HepG2 (cell line): Measurements from ENCODE around the gene CD248. TPM values are rescaled to one million over a fixed set of nuclear protein-coding genes. Genes with fewer than 3 reads are reported as not detected.
A peak's percentile ranks its signal among the peaks of the same experiment; 100 is the strongest.

ENCODE experiments used
- ATAC-seq: fragments of 200-7000 bp; cut with Tn5 transposase; 3 replicates; pipeline ENCODE4 v1.9.1; 2020; ENCODE audit warnings: mild to moderate bottlenecking, moderate library complexity
- BruUV-seq: library from RNA; stranded (reverse); fragments of 400-500 nt; replicated peaks from 2 replicates; lab custom pipeline; 2021; lab: Mats Ljungman, UMichigan
- CTCF ChIA-PET: fragments of 300-600 bp; formaldehyde crosslinking; extraction: SDS; loops from one replicate; lab custom pipeline; 2021; ENCODE audit warnings: low total read pairs, inconsistent platforms, low intra/inter-chr PET ratio; lab: Yijun Ruan, JAX
- POLR2A ChIA-PET: fragments of 350-600 bp; sonication (Branson Sonifier 250); formaldehyde crosslinking; loops from one replicate; lab custom pipeline; 2020; ENCODE audit warnings: antibody characterized with exemption, inconsistent platforms; lab: Yijun Ruan, JAX
- DNase-seq: peaks from one replicate; pipeline ENCODE4 v3.0.0-alpha.2; 2015; ENCODE audit warnings: low spot score
- FAIRE-seq: peaks from 3 replicates; lab custom pipeline; 2011; peaks lifted over from hg19 to GRCh38; lab: Jason Lieb, UNC
- H2AFZ ChIP-seq: one replicate; pipeline ENCODE4 v1.6.1; 2011; ENCODE audit warnings: low read length, inconsistent platforms
- H3K27ac ChIP-seq: fragments of 300-600 bp; 3 replicates; pipeline ENCODE4 v1.8.0; 2011; ENCODE audit warnings: mixed run types, mild to moderate bottlenecking, mixed read lengths, low read length, inconsistent platforms; ENCODE audit not compliant: insufficient read depth; ENCODE audit errors: extremely low read length
- H3K27me3 ChIP-seq, 2 experiments: fragments of 200-600 bp in 1 of 2; 2 replicates in 1 of 2; 3 replicates in 1 of 2; pipeline versions ENCODE4 v1.6.0 to v1.8.0; 2011; ENCODE audit warnings: low read length in 2 of 2, mild to moderate bottlenecking in 2 of 2, moderate library complexity in 2 of 2, inconsistent platforms in 1 of 2; ENCODE audit not compliant: insufficient read depth in 2 of 2, control insufficient read depth in 1 of 2
- H3K36me3 ChIP-seq, 2 experiments: fragments of 200-600 bp in 1 of 2; replicated peaks in 1 of 2; 2 replicates in 1 of 2; 3 replicates in 1 of 2; pipeline versions ENCODE4 v1.5.1 to v1.8.0; 2011; ENCODE audit warnings: low read length in 2 of 2, inconsistent platforms in 1 of 2; ENCODE audit not compliant: insufficient read depth in 2 of 2, control insufficient read depth in 1 of 2
- H3K4me1 ChIP-seq: 2 replicates; pipeline ENCODE4 v1.5.1; 2012; ENCODE audit warnings: low read length, inconsistent platforms; ENCODE audit not compliant: insufficient read depth
- H3K4me2 ChIP-seq: 2 replicates; pipeline ENCODE4 v1.6.0; 2011; ENCODE audit warnings: low read depth, low read length, inconsistent platforms
- H3K4me3 ChIP-seq, 3 experiments: fragments of 200-600 bp in 1 of 3; sonication (generic), shearing (Covaris generic) in 1 of 3; replicated peaks in 1 of 3; 2 replicates each; pipeline ENCODE4 v1.5.1; 2011 to 2016; ENCODE audit warnings: low read length in 3 of 3, inconsistent platforms in 2 of 3, low read depth in 2 of 3, mild to moderate bottlenecking in 2 of 3, control low read depth in 1 of 3, mixed read lengths in 1 of 3; ENCODE audit not compliant: insufficient read depth in 1 of 3
- H3K79me2 ChIP-seq: one replicate; pipeline ENCODE4 v1.6.1; 2011; ENCODE audit warnings: low read length, inconsistent platforms; ENCODE audit not compliant: insufficient read depth
- H3K9ac ChIP-seq: 2 replicates; pipeline ENCODE4 v1.6.0; 2011; ENCODE audit warnings: mild to moderate bottlenecking, low read depth, low read length, inconsistent platforms; ENCODE audit not compliant: insufficient read depth
- H3K9me3 ChIP-seq: 2 replicates; pipeline ENCODE4 v1.5.1; 2012; ENCODE audit warnings: mild to moderate bottlenecking, low read length
- H4K20me1 ChIP-seq: 2 replicates; pipeline ENCODE4 v1.6.0; 2011; ENCODE audit warnings: inconsistent platforms, mild to moderate bottlenecking, low read length, moderate library complexity; ENCODE audit not compliant: insufficient read depth
- AKAP8 ChIP-seq: sonication (generic); formaldehyde crosslinking; IDR thresholded peaks from 2 replicates; pipeline ENCODE4 v1.5.1; 2020; ENCODE audit warnings: mild to moderate bottlenecking, missing genetic modification reagents
- ASH2L ChIP-seq: fragments of 300-600, 200-600 bp; sonication (generic); IDR thresholded peaks from 2 replicates; pipeline ENCODE4 v1.7.0; 2017; ENCODE audit warnings: low read depth, mild to moderate bottlenecking, moderate library complexity, mixed read lengths, low read length; ENCODE audit not compliant: insufficient read length
- ATF7-NPFF ChIP-seq: sonication (generic); formaldehyde crosslinking; IDR thresholded peaks from 2 replicates; pipeline ENCODE4 v1.8.1; 2023; ENCODE audit warnings: mild to moderate bottlenecking, low read depth, missing genetic modification reagents, moderate library complexity
- GTF3A ChIP-seq: sonication (generic); formaldehyde crosslinking; conservative IDR thresholded peaks from 2 replicates; pipeline ENCODE4 v1.4.0; 2020; ENCODE audit warnings: mild to moderate bottlenecking, missing genetic modification reagents
- HDAC2 ChIP-seq: sonication (generic); formaldehyde crosslinking; IDR thresholded peaks from 2 replicates; pipeline ENCODE4 v1.4.0; 2020; ENCODE audit warnings: missing genetic modification reagents
- HOXD1 ChIP-seq: sonication (generic); formaldehyde crosslinking; IDR thresholded peaks from 2 replicates; pipeline ENCODE4 v1.5.0; 2020; ENCODE audit warnings: missing genetic modification reagents
- MIXL1 ChIP-seq: IDR thresholded peaks from 2 replicates; pipeline ENCODE4 v1.6.1; 2016
- PCBP1 ChIP-seq: fragments of 200-400 bp; formaldehyde crosslinking; IDR thresholded peaks from 2 replicates; pipeline ENCODE4 v1.6.1; 2017; ENCODE audit warnings: mild to moderate bottlenecking, low read depth, low read length, borderline replicate concordance
- SP2 ChIP-seq: sonication (generic); formaldehyde crosslinking; IDR thresholded peaks from 2 replicates; pipeline ENCODE4 v1.5.1; 2020; ENCODE audit warnings: mild to moderate bottlenecking, missing genetic modification reagents
- STAG1 ChIP-seq: sonication (generic); formaldehyde crosslinking; IDR thresholded peaks from 2 replicates; pipeline ENCODE4 v1.4.0; 2020; ENCODE audit warnings: missing genetic modification reagents
- ZNF607 ChIP-seq: sonication (generic); formaldehyde crosslinking; IDR thresholded peaks from 2 replicates; pipeline ENCODE4 v1.5.1; 2020; ENCODE audit warnings: missing genetic modification reagents, mild to moderate bottlenecking, borderline replicate concordance
- ZNF709 ChIP-seq: sonication (generic); formaldehyde crosslinking; IDR thresholded peaks from 2 replicates; pipeline ENCODE4 v1.5.0; 2020; ENCODE audit warnings: mild to moderate bottlenecking, missing genetic modification reagents
- ZSCAN21 ChIP-seq: sonication (generic); formaldehyde crosslinking; IDR thresholded peaks from 2 replicates; pipeline ENCODE4 v1.8.0; 2022; ENCODE audit warnings: mild to moderate bottlenecking, missing genetic modification reagents, moderate library complexity, borderline replicate concordance
- WGBS: methylation state at CpG from one replicate; pipeline ENCODE4 v1.1.6; 2017; ENCODE audit warnings: low lambda C conversion rate; 5-methylcytosine and 5-hydroxymethylcytosine counted together
- in situ Hi-C: cut with HindIII; loops from 2 replicates; pipeline ENCODE4 v1.10.0; 2017; ENCODE audit warnings: low pct_unique_long_range_greater_than_20kb; ENCODE audit not compliant: extremely low pct_ligation_motif_present
- intact Hi-C: fragments of 100-400 bp; cut with micrococcal nuclease; formaldehyde crosslinking; loops from one replicate; pipeline ENCODE4 v1.10.0; 2022; ENCODE audit not compliant: unreplicated experiment
- polyA plus RNA-seq, 8 experiments: library from polyadenylated mRNA; depleted of rRNA in 3 of 8; stranded (reverse) in 7 of 8; unstranded in 1 of 8; fragments of >200 nt; fragmentation: Illumina TruSeq in 4 of 8; extraction: Trizol in 4 of 8; gene quantifications; 2 replicates each; pipeline versions ENCODE4 v1.2.1 to v1.2.3, GENCODE V29; 2011 to 2016; ENCODE audit warnings: low read depth in 4 of 8, missing spikeins in 1 of 8, mixed read lengths in 1 of 8; ENCODE audit not compliant: insufficient read depth in 1 of 8
- total RNA-seq, 5 experiments: library from RNA; depleted of rRNA; stranded (reverse); fragments of >200 nt; fragmentation: Illumina TruSeq; extraction: Trizol; gene quantifications; 2 replicates each; pipeline ENCODE4 v1.2.3, GENCODE V29; 2016; ENCODE audit warnings: low read depth in 1 of 5
- TF ChIP-seq, protein P1 (sequence below): sonication (generic); formaldehyde crosslinking; IDR thresholded peaks from 2 replicates; pipeline ENCODE4 v1.5.0; 2020; ENCODE audit warnings: mild to moderate bottlenecking, missing genetic modification reagents, moderate library complexity

Gene CD248
- total and polyA plus RNA-seq, 2 of the 13 experiments (the other 11 are each of a cell fraction or from before 2014, with no cell fraction given): 0.25 to 0.35 TPM

DNA sequence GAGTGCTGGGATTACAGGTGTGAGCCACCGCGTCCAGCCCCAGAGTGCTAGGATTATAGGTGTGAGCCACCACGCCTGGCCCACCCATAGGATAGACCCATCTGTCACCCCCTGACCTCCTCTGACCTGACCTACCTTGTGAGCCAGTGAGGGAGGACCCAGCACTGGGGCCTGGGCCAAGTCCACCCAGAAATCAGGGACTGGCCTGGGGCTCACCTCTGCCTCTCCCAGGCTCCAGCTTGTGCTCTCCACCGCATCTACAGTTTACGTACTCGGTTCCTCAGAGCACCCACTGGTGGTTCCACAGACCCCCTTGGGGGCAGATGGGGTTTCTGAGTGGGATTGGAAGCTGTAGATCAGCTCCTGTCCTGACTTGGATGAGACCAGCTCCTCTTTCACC is 48.3 kb upstream of the CD248 start:
- 90% methylated on average over 2 of the region's 6 CpGs for WGBS
- peaks cover 28% of the 10 kb centered on the region for H3K4me1 ChIP-seq
- no peak overlapping the region for H3K27ac ChIP-seq
- H3K4me2 ChIP-seq: no peak overlapping the region
- no peak overlapping the region for H3K4me3 ChIP-seq
- no peak for DNase-seq
- in situ Hi-C loops: no loop called here
- H2AFZ ChIP-seq: no peak overlapping the region
- H3K9ac ChIP-seq: no peak overlapping the region
- ATAC-seq: no peak
- no peaks in the 10 kb centered on the region for H3K27me3 ChIP-seq
- H3K9me3 ChIP-seq: no peaks in the 10 kb centered on the region
- H3K36me3 ChIP-seq: peaks cover 3 to 15% of the 10 kb centered on the region in 2 experiments; a peak in 3 of 5 replicates
- FAIRE-seq: no peak
- intact Hi-C loops: no loop called here
- TF ChIP-seq GTF3A (CRISPR knock-in tag) (no peak), SP2 (CRISPR knock-in tag) (no peak), ZSCAN21 (0 out of 2 replicates have a peak, but pooled peaks have one; percentile 33)
- TF ChIP-seq, all 625 proteins: peak for 1
- Histone ChIP-seq H3K79me2 (no peaks in the 10 kb centered on the region), H4K20me1 (no peaks in the 10 kb centered on the region; the same call in 1 of the 2 replicates)
- no TSS peak for BruUV-seq
- ChIA-PET CTCF (no interaction called here), POLR2A (interaction anchor here (0.8 to 2.5 kb wide), 3 partner anchors 15 to 53 kb away, joined by 5 to 7 read pairs (median 5); partner anchors contain the start of gene B4GAT1)

DNA sequence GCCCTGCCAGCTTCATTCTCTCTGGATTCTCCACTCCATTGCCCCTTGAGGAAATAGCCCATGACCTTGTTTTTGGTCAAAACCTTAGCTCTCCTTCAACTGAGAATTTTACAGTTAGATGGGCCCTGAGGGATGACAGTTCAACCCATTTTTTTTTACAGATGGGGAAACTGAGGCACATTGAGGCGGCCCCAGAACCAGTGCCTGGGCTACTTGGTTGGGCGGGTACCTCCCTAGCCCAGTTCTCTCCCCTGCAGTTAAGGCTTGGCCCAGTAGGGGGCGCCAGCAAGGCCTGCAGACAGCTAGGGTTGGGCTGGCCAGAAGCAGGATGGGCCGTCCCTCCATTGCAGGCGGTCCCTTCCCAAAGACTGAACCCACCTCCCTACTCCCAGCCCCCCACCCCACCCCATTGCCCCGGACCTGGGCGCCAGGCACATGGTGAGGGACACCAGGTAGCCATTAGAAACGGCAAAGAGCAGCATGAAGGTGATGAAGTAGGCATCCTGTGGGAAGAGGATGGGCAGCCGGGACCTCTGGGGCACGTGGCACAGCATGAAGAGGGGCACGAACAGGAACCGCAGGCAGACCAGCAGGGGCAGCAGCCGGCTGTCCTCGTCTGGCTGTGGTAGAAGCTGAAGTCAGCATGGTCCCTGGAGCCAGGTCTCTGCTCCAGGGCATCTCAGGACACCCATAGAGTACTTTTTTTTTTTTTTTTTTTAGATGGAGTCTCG is 47.1 kb upstream of the CD248 start:
- no TSS peak for BruUV-seq
- CTCF ChIA-PET: no interaction called here
- in situ Hi-C loops: no loop called here
- Histone ChIP-seq H3K9me3 (no peaks in the 10 kb centered on the region), H3K36me3 (peaks cover 6 to 21% of the 10 kb centered on the region in 2 experiments; a peak in 4 of 5 replicates), H3K27me3 (no peaks in the 10 kb centered on the region), H3K4me2 (no peak overlapping the region), H3K4me3 (no peak overlapping the region), H4K20me1 (no peaks in the 10 kb centered on the region; the same call in 1 of the 2 replicates), H3K79me2 (no peaks in the 10 kb centered on the region), H2AFZ (no peak overlapping the region), H3K9ac (no peak overlapping the region), H3K27ac (no peak overlapping the region), H3K4me1 (peaks cover 30% of the 10 kb centered on the region)
- FAIRE-seq (no peak), ATAC-seq (peak; percentile 32), DNase-seq (no peak)
- POLR2A ChIA-PET: interaction anchor here (1.7 to 2.5 kb wide), 2 partner anchors 8 to 16 kb away, joined by 4 to 7 read pairs; partner anchors contain the start of gene B4GAT1
- no peak for TF ChIP-seq HDAC2 (CRISPR knock-in tag)
- TF ChIP-seq MIXL1: no peak
- TF ChIP-seq PCBP1: 0 out of 2 replicates have a peak, but pooled peaks have one; percentile 4
- no peak for TF ChIP-seq ZNF607 (CRISPR knock-in tag)
- TF ChIP-seq ASH2L: no peak
- no peak for TF ChIP-seq ZNF709 (CRISPR knock-in tag)
- TF ChIP-seq STAG1 (CRISPR knock-in tag): 0 out of 2 replicates have a peak, but pooled peaks have one; percentile 17
- 0 out of 2 replicates have a peak, but pooled peaks have one; percentile 48 for TF ChIP-seq AKAP8 (CRISPR knock-in tag)
- no peak for TF ChIP-seq ATF7-NPFF
- no peak for TF ChIP-seq HOXD1
- TF ChIP-seq, protein P1, sequence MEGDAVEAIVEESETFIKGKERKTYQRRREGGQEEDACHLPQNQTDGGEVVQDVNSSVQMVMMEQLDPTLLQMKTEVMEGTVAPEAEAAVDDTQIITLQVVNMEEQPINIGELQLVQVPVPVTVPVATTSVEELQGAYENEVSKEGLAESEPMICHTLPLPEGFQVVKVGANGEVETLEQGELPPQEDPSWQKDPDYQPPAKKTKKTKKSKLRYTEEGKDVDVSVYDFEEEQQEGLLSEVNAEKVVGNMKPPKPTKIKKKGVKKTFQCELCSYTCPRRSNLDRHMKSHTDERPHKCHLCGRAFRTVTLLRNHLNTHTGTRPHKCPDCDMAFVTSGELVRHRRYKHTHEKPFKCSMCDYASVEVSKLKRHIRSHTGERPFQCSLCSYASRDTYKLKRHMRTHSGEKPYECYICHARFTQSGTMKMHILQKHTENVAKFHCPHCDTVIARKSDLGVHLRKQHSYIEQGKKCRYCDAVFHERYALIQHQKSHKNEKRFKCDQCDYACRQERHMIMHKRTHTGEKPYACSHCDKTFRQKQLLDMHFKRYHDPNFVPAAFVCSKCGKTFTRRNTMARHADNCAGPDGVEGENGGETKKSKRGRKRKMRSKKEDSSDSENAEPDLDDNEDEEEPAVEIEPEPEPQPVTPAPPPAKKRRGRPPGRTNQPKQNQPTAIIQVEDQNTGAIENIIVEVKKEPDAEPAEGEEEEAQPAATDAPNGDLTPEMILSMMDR (CRISPR knock-in tag): peak; percentile 76
- intact Hi-C loops: no loop called here
- WGBS: 84% methylated on average over 15 of the region's 15 CpGs
